ENCODE measurements around the gene OTOL1. TPM values are rescaled to one million over a fixed set of nuclear protein-coding genes. Genes with fewer than 3 reads are reported as not detected.

Gene OTOL1
- total RNA-seq, 1 donor from 2014 or later = not detected

DNA sequence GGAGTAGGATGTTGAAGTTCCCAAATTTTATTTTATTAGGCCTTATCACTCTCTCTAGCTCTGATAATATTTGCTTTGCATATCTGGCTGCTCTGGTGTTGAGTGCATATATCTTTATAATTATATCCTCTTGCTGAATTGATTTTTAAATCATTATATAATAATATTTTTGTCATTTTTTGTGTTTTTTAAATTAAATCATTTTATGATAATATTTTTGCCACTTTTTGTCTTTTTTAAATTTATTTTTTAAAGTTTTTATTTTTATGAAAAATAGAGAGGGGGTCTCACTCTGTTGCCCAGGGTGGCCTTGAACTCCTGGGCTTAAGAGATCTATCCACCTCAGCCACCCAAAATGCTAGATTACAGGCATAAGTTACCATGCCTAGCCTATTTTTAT lies 34.5 kb upstream of the OTOL1 start:
- H3K4me3 ChIP-seq = no peak overlapping the region
- no peaks in the 10 kb centered on the region for H3K4me1 ChIP-seq
- H3K27me3 ChIP-seq = no peaks in the 10 kb centered on the region
- DNase-seq (ENCODE audit: extremely low spot score in 2 of 2) = no peak
- TF ChIP-seq, protein P1, sequence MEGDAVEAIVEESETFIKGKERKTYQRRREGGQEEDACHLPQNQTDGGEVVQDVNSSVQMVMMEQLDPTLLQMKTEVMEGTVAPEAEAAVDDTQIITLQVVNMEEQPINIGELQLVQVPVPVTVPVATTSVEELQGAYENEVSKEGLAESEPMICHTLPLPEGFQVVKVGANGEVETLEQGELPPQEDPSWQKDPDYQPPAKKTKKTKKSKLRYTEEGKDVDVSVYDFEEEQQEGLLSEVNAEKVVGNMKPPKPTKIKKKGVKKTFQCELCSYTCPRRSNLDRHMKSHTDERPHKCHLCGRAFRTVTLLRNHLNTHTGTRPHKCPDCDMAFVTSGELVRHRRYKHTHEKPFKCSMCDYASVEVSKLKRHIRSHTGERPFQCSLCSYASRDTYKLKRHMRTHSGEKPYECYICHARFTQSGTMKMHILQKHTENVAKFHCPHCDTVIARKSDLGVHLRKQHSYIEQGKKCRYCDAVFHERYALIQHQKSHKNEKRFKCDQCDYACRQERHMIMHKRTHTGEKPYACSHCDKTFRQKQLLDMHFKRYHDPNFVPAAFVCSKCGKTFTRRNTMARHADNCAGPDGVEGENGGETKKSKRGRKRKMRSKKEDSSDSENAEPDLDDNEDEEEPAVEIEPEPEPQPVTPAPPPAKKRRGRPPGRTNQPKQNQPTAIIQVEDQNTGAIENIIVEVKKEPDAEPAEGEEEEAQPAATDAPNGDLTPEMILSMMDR (IDR thresholded peaks at IDR 0.05) = no peak
- TF ChIP-seq POLR2A (IDR thresholded peaks at IDR 0.05) = no peak
- TF ChIP-seq POLR2AphosphoS5 (IDR thresholded peaks at IDR 0.05; ENCODE audit: insufficient read depth in 1 of 2, low read depth in 1 of 2) = no peak
- no peaks in the 10 kb centered on the region for H3K36me3 ChIP-seq
- no peak overlapping the region for H3K27ac ChIP-seq
- H3K9me3 ChIP-seq = no peaks in the 10 kb centered on the region
- intact Hi-C loops (cut with DNase I) = no loop called here

DNA sequence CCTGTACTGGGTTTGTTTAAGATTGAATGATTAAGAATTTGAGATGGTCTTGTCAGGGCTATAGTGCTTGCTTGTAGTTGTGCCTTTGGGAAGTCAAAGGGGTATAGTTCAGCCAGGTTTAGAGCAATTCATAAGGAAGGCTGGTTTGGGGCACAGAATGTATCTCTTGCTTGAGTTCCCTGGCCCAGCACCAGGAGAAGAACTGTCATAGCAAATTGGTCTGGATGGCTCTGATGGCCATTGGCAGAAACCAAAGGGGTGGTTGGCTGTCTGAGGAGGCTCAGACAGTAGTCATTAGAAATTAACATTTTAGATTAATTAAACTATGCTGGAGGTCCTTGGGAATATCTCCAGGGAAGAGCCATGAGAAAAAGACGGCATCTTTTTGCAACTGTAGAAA lies 25.4 kb upstream of the OTOL1 start:
- Histone ChIP-seq H3K27me3 (no peaks in the 10 kb centered on the region), H3K4me3 (no peak overlapping the region), H3K27ac (no peak overlapping the region), H3K36me3 (no peaks in the 10 kb centered on the region), H3K9me3 (no peaks in the 10 kb centered on the region), H3K4me1 (no peaks in the 10 kb centered on the region)
- intact Hi-C loops (cut with DNase I) = no loop called here
- TF ChIP-seq POLR2AphosphoS5 (IDR thresholded peaks at IDR 0.05; ENCODE audit: insufficient read depth in 1 of 2, low read depth in 1 of 2) = no peak
- TF ChIP-seq POLR2A (IDR thresholded peaks at IDR 0.05) = no peak
- TF ChIP-seq, protein P1 (IDR thresholded peaks at IDR 0.05) = no peak
- DNase-seq (ENCODE audit: extremely low spot score in 2 of 2) = no peak

DNA sequence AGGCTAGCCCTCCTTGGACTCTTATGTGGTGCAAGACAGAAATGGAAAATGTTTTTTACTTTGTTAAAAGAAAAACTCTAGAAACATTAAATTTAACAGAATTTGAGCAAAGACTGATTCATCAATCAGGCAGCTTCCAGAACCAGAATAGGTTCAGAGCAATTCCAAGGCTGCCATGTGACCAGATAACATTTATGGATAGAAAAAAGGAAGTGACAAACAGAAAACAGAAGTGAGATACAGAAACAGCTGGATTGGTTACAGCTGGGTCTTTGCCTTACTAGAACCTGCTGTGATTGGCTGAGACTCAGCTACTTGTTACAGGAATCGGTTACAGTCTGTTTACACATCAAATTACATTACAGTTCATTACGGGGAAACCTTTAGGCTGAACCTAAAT lies 22.5 kb upstream of the OTOL1 start:
- no peaks in the 10 kb centered on the region for H3K27me3 ChIP-seq
- DNase-seq (ENCODE audit: extremely low spot score in 2 of 2) = no peak
- H3K9me3 ChIP-seq = no peaks in the 10 kb centered on the region
- intact Hi-C loops (cut with DNase I) = no loop called here
- H3K4me1 ChIP-seq = no peaks in the 10 kb centered on the region
- TF ChIP-seq, protein P1 (IDR thresholded peaks at IDR 0.05) = no peak
- no peak for TF ChIP-seq POLR2A (IDR thresholded peaks at IDR 0.05)
- TF ChIP-seq POLR2AphosphoS5 (IDR thresholded peaks at IDR 0.05; ENCODE audit: insufficient read depth in 1 of 2, low read depth in 1 of 2) = no peak
- no peak overlapping the region for H3K4me3 ChIP-seq
- H3K27ac ChIP-seq = no peak overlapping the region
- H3K36me3 ChIP-seq = no peaks in the 10 kb centered on the region

DNA sequence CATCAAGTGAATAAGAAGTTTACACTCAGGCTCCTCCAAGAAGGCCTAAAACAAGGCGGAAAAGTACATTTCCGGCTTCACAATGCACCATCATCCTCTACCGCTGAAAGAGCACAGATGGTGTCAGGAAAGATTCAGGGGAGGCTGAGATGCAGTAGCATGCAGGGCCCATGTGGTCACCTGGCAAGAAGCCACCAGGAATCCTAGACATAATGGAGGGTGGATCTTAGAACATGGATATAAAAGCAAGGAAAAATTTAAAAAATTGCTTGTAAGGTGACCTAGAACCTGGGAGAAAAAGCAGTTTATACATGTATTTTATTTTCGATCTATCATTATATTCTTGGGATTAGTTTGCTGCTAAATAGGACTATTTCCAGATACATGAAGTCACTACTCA lies 21.9 kb upstream of the OTOL1 start:
- Histone ChIP-seq H3K4me3 (no peak overlapping the region), H3K36me3 (no peaks in the 10 kb centered on the region), H3K27me3 (no peaks in the 10 kb centered on the region), H3K4me1 (no peaks in the 10 kb centered on the region), H3K27ac (no peak overlapping the region), H3K9me3 (no peaks in the 10 kb centered on the region)
- TF ChIP-seq, protein P1 (IDR thresholded peaks at IDR 0.05) = no peak
- TF ChIP-seq POLR2AphosphoS5 (IDR thresholded peaks at IDR 0.05; ENCODE audit: insufficient read depth in 1 of 2, low read depth in 1 of 2) = no peak
- no peak for TF ChIP-seq POLR2A (IDR thresholded peaks at IDR 0.05)
- DNase-seq (ENCODE audit: extremely low spot score in 2 of 2) = no peak
- intact Hi-C loops (cut with DNase I) = no loop called here

DNA sequence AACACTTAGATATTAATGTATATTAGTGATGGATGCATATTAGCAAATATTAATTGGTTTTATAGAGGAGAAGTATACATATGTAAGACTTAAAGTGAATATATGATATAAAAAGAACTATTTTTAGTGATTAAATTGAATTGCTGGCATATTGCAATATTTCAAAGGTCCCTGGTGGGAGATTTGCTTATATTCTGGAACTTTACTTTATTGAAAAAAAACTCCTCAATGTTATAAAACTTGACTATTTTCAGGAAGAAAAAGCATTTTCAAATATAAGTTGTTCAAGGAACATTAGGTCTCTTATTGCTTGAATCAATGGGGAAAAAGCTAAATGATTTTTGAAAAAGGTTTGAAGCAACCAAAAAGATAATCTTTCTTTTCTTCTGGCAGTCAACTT lies 21.4 kb upstream of the OTOL1 start:
- Histone ChIP-seq H3K27ac (no peak overlapping the region), H3K36me3 (no peaks in the 10 kb centered on the region), H3K9me3 (no peaks in the 10 kb centered on the region), H3K27me3 (no peaks in the 10 kb centered on the region), H3K4me3 (no peak overlapping the region), H3K4me1 (no peaks in the 10 kb centered on the region)
- DNase-seq (ENCODE audit: extremely low spot score in 2 of 2) = no peak
- TF ChIP-seq POLR2A (IDR thresholded peaks at IDR 0.05) (no peak), POLR2AphosphoS5 (IDR thresholded peaks at IDR 0.05; ENCODE audit: insufficient read depth in 1 of 2, low read depth in 1 of 2) (no peak)
- TF ChIP-seq, protein P1 (IDR thresholded peaks at IDR 0.05) = no peak
- intact Hi-C loops (cut with DNase I) = no loop called here
